Measurements from ENCODE around the gene TNNI3K.

Gene TNNI3K

GRCh38 chr1:74504125-74504932 is 269.1 kb downstream of the TNNI3K start:
- peak; percentile 91 for TF ChIP-seq CTCF (IDR thresholded peaks at IDR 0.05; ENCODE audit: low read depth, low read length, missing control alignments)
- Histone ChIP-seq H3K27me3 (replicated peaks) (no peaks in the 10 kb centered on the region), H3K4me3 (ENCODE audit: low read depth, low read length) (no peak overlapping the region), H3K36me3 (replicated peaks) (no peaks in the 10 kb centered on the region), H3K27ac (no peak overlapping the region)
- peak; percentile 54 for DNase-seq
- in situ Hi-C loops (cut with HindIII; ENCODE audit: low pct_ligation_motif_present, low sequenced_read_pairs) = no loop called here

GRCh38 chr1:74504933-74505512 is 269.8 kb downstream of the TNNI3K start:
- no peaks in the 10 kb centered on the region for H3K27me3 ChIP-seq (replicated peaks)
- H3K27ac ChIP-seq = no peak overlapping the region
- in situ Hi-C loops (cut with HindIII; ENCODE audit: low pct_ligation_motif_present, low sequenced_read_pairs) = no loop called here
- TF ChIP-seq CTCF (IDR thresholded peaks at IDR 0.05; ENCODE audit: low read depth, low read length, missing control alignments) = no peak
- no peaks in the 10 kb centered on the region for H3K36me3 ChIP-seq (replicated peaks)
- H3K4me3 ChIP-seq (ENCODE audit: low read depth, low read length) = no peak overlapping the region
- DNase-seq = no peak

- DNase-seq = no peak
- no peak for TF ChIP-seq CTCF (IDR thresholded peaks at IDR 0.05; ENCODE audit: low read depth, low read length, missing control alignments)
- Histone ChIP-seq H3K36me3 (replicated peaks) (no peaks in the 10 kb centered on the region), H3K27ac (no peak overlapping the region), H3K4me3 (ENCODE audit: low read depth, low read length) (no peak overlapping the region), H3K27me3 (replicated peaks) (no peaks in the 10 kb centered on the region)
- in situ Hi-C loops (cut with HindIII; ENCODE audit: low pct_ligation_motif_present, low sequenced_read_pairs) = no loop called here
These were observed 270.9 kb downstream of the TNNI3K start for GRCh38 chr1:74505928-74506710.

GRCh38 chr1:74508449-74508848 is 273.3 kb downstream of the TNNI3K start:
- no peak for TF ChIP-seq CTCF (IDR thresholded peaks at IDR 0.05; ENCODE audit: low read depth, low read length, missing control alignments)
- H3K27ac ChIP-seq = no peak overlapping the region
- no peak overlapping the region for H3K4me3 ChIP-seq (ENCODE audit: low read depth, low read length)
- in situ Hi-C loops (cut with HindIII; ENCODE audit: low pct_ligation_motif_present, low sequenced_read_pairs) = no loop called here
- no peaks in the 10 kb centered on the region for H3K36me3 ChIP-seq (replicated peaks)
- no peaks in the 10 kb centered on the region for H3K27me3 ChIP-seq (replicated peaks)
- no peak for DNase-seq

GRCh38 chr1:74512170-74512915 is 277.2 kb downstream of the TNNI3K start, which contains the start of gene LRRC53:
TSS of gene LRRC53 (minus strand) at chr1:74512611. CDS start at chr1:74483349, 29,262 bp downstream.
- Histone ChIP-seq H3K36me3 (replicated peaks) (no peaks in the 10 kb centered on the region), H3K4me3 (ENCODE audit: low read depth, low read length) (no peak within 1 kb of the TSS), H3K27me3 (replicated peaks) (no peaks in the 10 kb centered on the region), H3K27ac (no peak within 1 kb of the TSS)
- TF ChIP-seq CTCF (IDR thresholded peaks at IDR 0.05; ENCODE audit: low read depth, low read length, missing control alignments) = no peak
- in situ Hi-C loops (cut with HindIII; ENCODE audit: low pct_ligation_motif_present, low sequenced_read_pairs) = no loop called here
- no peak for DNase-seq

All from brain microvascular endothelial cell (primary cell).